ENCODE results near the gene TNIK.

TNIK gene

DNA sequence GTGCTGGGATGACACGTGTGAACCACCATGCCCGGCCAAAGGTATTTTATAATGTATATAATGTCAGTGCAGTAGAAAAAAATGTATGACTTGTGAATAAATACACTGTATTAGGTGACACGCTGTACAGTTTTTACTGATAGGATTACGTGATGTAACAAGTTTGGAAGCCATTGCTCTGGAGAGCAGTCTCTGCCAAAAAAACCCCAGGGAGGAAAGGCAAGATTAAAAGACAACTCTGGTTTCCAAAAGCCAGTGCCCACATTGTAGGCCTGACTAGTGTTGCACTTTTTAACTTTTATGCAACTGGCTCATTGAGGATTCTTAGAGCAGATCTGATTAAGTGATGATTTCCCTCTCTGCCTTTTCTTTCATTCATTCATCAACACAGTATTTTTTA lies 371.7 kb downstream of the TNIK start:
- peaks cover 17% of the 10 kb centered on the region for H3K4me1 Mint-ChIP-seq (ENCODE audit: low read depth)
- H3K9me3 Mint-ChIP-seq, result no peaks in the 10 kb centered on the region
- H3K27me3 Mint-ChIP-seq (ENCODE audit: low read depth), result no peaks in the 10 kb centered on the region
- H3K36me3 Mint-ChIP-seq (ENCODE audit: low read depth), result peaks cover 66% of the 10 kb centered on the region
- H3K27ac Mint-ChIP-seq, result no peak overlapping the region
- no peak for DNase-seq (ENCODE audit: low spot score)
- no peak overlapping the region for H3K4me3 Mint-ChIP-seq

- Mint-ChIP-seq H3K27ac (no peak overlapping the region), H3K4me1 (ENCODE audit: low read depth) (peaks cover 17% of the 10 kb centered on the region), H3K4me3 (no peak overlapping the region), H3K36me3 (ENCODE audit: low read depth) (peaks cover 68% of the 10 kb centered on the region), H3K9me3 (no peaks in the 10 kb centered on the region), H3K27me3 (ENCODE audit: low read depth) (no peaks in the 10 kb centered on the region)
- DNase-seq (ENCODE audit: low spot score), result no peak
These were observed 373.3 kb downstream of the TNIK start for GRCh38 chr3:171086914-171087313.

DNA sequence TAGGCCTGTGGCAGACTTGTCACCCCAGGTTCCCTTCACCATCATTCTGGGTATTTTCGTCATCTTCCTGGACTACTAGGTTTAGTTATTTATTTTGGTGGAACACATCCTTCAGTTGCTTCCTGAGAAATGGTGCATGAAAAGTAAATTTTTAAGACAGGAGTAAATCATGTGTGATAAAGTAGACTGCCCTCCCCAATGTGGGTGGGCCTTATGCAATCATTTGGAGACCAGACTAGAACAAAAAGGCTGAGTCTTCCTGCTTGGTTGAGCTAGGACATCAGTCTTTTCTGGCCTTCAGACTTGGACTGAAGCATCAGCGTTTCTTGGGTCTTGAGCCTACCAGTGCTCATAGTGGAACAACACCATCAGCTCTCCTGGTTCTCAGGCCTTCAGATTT lies 382.9 kb downstream of the TNIK start:
- no peaks in the 10 kb centered on the region for H3K9me3 Mint-ChIP-seq
- no peak overlapping the region for H3K4me3 Mint-ChIP-seq
- H3K27me3 Mint-ChIP-seq (ENCODE audit: low read depth), result no peaks in the 10 kb centered on the region
- no peak for DNase-seq (ENCODE audit: low spot score)
- H3K4me1 Mint-ChIP-seq (ENCODE audit: low read depth), result no peaks in the 10 kb centered on the region
- no peak overlapping the region for H3K27ac Mint-ChIP-seq
- H3K36me3 Mint-ChIP-seq (ENCODE audit: low read depth), result peaks cover 72% of the 10 kb centered on the region

- DNase-seq (ENCODE audit: low spot score), result no peak
- no peaks in the 10 kb centered on the region for H3K27me3 Mint-ChIP-seq (ENCODE audit: low read depth)
These were observed 387.8 kb downstream of the TNIK start for GRCh38 chr3:171072432-171072831.

DNA sequence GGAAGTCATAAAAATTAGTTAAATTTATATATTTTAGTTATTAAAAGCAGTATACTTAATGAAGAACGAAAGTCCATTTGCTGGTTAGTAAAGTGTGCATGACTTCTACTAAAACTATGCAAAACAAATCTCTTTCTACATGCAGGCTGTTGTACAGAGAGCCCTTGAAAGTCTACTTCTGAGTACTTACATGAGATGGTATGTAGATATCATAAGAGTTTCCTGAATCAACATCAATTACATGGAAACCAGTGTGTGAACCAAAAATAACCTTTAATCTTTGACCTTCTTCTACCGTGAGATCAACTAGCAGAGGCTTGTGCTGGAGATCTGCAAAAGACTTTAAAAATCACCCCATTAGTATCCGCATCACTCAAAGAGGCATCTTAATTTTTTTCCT lies 391.5 kb downstream of the TNIK start:
- DNase-seq (ENCODE audit: low spot score), result no peak
- Mint-ChIP-seq H3K27ac (peak overlapping the region; percentile 57), H3K36me3 (ENCODE audit: low read depth) (peaks cover 85% of the 10 kb centered on the region), H3K27me3 (ENCODE audit: low read depth) (no peaks in the 10 kb centered on the region), H3K9me3 (no peaks in the 10 kb centered on the region), H3K4me3 (no peak overlapping the region), H3K4me1 (ENCODE audit: low read depth) (peaks cover 5% of the 10 kb centered on the region)

More at GRCh38 chr3:171072432-171072831, 387.8 kb downstream of the TNIK start:
- H3K36me3 Mint-ChIP-seq (ENCODE audit: low read depth), result peaks cover 77% of the 10 kb centered on the region
- peaks cover 5% of the 10 kb centered on the region for H3K4me1 Mint-ChIP-seq (ENCODE audit: low read depth)
- no peaks in the 10 kb centered on the region for H3K9me3 Mint-ChIP-seq
- no peak overlapping the region for H3K27ac Mint-ChIP-seq
- no peak overlapping the region for H3K4me3 Mint-ChIP-seq

DNA sequence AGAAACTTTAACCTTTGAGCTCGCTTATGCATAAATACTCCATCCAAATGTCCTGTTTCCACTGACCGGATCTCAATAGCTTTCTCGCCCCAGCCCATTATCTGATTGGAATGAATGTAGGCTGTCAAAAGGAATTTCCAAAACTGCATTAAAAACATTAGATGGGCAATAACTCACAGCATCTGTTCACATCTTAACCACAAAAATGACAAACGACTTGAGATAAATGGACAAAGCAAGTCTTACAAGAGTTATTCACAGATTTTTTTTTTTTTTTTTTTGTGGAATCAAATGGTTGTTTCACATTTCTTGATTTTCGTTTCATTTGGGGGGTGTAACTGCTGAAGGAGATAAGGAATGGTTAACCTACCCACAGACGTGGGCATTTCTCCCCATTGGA lies 394.0 kb downstream of the TNIK start:
- no peaks in the 10 kb centered on the region for H3K9me3 Mint-ChIP-seq
- H3K36me3 Mint-ChIP-seq (ENCODE audit: low read depth), result peaks cover 75% of the 10 kb centered on the region
- H3K27ac Mint-ChIP-seq, result no peak overlapping the region
- no peak for DNase-seq (ENCODE audit: low spot score)
- no peak overlapping the region for H3K4me3 Mint-ChIP-seq
- peaks cover 5% of the 10 kb centered on the region for H3K4me1 Mint-ChIP-seq (ENCODE audit: low read depth)
- no peaks in the 10 kb centered on the region for H3K27me3 Mint-ChIP-seq (ENCODE audit: low read depth)

- Mint-ChIP-seq H3K4me1 (ENCODE audit: low read depth) (peaks cover 5% of the 10 kb centered on the region), H3K4me3 (no peak overlapping the region), H3K36me3 (ENCODE audit: low read depth) (peaks cover 71% of the 10 kb centered on the region), H3K27ac (no peak overlapping the region), H3K27me3 (ENCODE audit: low read depth) (no peaks in the 10 kb centered on the region), H3K9me3 (no peaks in the 10 kb centered on the region)
- DNase-seq (ENCODE audit: low spot score), result no peak
These were observed 394.5 kb downstream of the TNIK start for GRCh38 chr3:171065732-171066131.

- Mint-ChIP-seq H3K27me3 (ENCODE audit: low read depth) (no peaks in the 10 kb centered on the region), H3K4me3 (no peak overlapping the region), H3K27ac (no peak overlapping the region), H3K9me3 (no peaks in the 10 kb centered on the region), H3K36me3 (ENCODE audit: low read depth) (peaks cover 63% of the 10 kb centered on the region), H3K4me1 (ENCODE audit: low read depth) (peaks cover 3% of the 10 kb centered on the region)
- DNase-seq (ENCODE audit: low spot score), result no peak
These were observed 395.7 kb downstream of the TNIK start for GRCh38 chr3:171064461-171064860.

DNA sequence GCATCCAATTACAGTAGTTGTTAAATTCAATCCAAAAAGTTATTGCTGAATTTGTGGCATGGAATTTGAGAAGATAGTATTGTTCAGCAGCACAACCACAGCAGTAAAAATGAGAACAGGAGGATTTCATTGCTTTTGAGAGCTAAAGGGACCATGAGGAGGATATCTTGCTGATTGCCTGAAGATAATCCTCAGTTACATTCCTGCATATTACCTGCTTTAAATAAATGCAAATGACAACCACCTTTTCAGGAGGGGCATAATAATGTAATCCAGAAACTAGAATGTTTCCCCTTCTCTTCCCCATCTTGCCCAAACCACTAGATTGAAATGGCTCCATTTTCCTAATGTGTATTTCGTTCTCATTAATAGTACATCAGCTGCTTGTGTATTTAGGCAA lies 398.5 kb downstream of the TNIK start:
- no peak for DNase-seq (ENCODE audit: low spot score)
- Mint-ChIP-seq H3K9me3 (no peaks in the 10 kb centered on the region), H3K4me3 (no peak overlapping the region), H3K36me3 (ENCODE audit: low read depth) (peaks cover 44% of the 10 kb centered on the region), H3K27ac (no peak overlapping the region), H3K4me1 (ENCODE audit: low read depth) (no peaks in the 10 kb centered on the region), H3K27me3 (ENCODE audit: low read depth) (no peaks in the 10 kb centered on the region)

DNA sequence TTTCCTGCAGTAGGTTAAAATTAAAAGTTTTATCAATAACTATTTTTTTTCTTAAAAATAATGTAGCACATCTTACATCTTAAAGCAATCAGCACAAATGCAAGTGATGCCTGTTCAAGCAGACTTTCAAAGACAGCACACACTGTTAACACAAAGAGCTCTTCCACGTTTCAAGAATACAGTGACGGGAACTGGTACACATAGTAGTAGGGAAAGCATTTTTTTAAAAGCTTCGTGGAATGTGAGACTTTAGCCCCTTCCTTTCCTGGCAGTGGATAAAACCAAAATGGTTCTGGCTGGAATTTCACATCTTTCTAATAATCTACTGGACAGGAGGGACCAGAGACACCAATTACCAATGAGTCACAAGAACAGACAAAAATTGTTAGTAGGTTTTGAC lies 400.2 kb downstream of the TNIK start:
- no peak overlapping the region for H3K27ac Mint-ChIP-seq
- peaks cover 27% of the 10 kb centered on the region for H3K36me3 Mint-ChIP-seq (ENCODE audit: low read depth)
- no peak for DNase-seq (ENCODE audit: low spot score)
- H3K4me3 Mint-ChIP-seq, result no peak overlapping the region
- H3K4me1 Mint-ChIP-seq (ENCODE audit: low read depth), result no peaks in the 10 kb centered on the region
- no peaks in the 10 kb centered on the region for H3K9me3 Mint-ChIP-seq
- H3K27me3 Mint-ChIP-seq (ENCODE audit: low read depth), result no peaks in the 10 kb centered on the region

GRCh38 chr3:171058873-171059603 lies 401.2 kb downstream of the TNIK start:
- Mint-ChIP-seq H3K4me1 (ENCODE audit: low read depth) (no peaks in the 10 kb centered on the region), H3K4me3 (no peak overlapping the region), H3K27me3 (ENCODE audit: low read depth) (no peaks in the 10 kb centered on the region), H3K36me3 (ENCODE audit: low read depth) (peaks cover 20% of the 10 kb centered on the region), H3K27ac (no peak overlapping the region), H3K9me3 (no peaks in the 10 kb centered on the region)
- no peak for DNase-seq (ENCODE audit: low spot score)

- no peak for DNase-seq (ENCODE audit: low spot score)
- Mint-ChIP-seq H3K36me3 (ENCODE audit: low read depth) (peaks cover 12% of the 10 kb centered on the region), H3K9me3 (no peaks in the 10 kb centered on the region), H3K27ac (no peak overlapping the region), H3K27me3 (ENCODE audit: low read depth) (peaks cover 4% of the 10 kb centered on the region), H3K4me3 (no peak overlapping the region), H3K4me1 (ENCODE audit: low read depth) (no peaks in the 10 kb centered on the region)
These were observed 402.1 kb downstream of the TNIK start for GRCh38 chr3:171058058-171058457.

DNA sequence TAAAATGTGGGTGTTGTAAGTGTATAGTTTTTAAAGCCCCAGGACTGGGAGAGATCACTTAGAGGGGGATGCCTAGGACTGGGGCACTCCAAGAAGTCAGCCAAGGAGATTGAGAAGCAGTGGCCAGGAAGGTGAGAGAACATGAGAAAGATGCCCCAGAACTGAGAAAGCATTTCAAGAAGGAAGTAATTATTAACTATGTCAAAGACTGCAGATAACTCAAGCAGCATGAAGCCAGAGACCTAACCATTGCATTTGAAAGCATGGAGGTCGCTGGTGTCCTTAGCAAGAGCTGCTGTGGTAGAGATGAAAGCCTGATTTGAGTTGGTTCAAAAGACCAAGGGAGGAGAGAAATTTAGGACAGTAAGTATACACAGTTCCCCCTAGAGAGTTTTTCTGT lies 403.1 kb downstream of the TNIK start:
- H3K27ac Mint-ChIP-seq, result no peak overlapping the region
- peaks cover 4% of the 10 kb centered on the region for H3K27me3 Mint-ChIP-seq (ENCODE audit: low read depth)
- no peak overlapping the region for H3K4me3 Mint-ChIP-seq
- no peak for DNase-seq (ENCODE audit: low spot score)
- H3K9me3 Mint-ChIP-seq, result no peaks in the 10 kb centered on the region
- no peaks in the 10 kb centered on the region for H3K4me1 Mint-ChIP-seq (ENCODE audit: low read depth)
- H3K36me3 Mint-ChIP-seq (ENCODE audit: low read depth), result peaks cover 7% of the 10 kb centered on the region

GRCh38 chr3:171056528-171056927 lies 403.7 kb downstream of the TNIK start:
- no peaks in the 10 kb centered on the region for H3K9me3 Mint-ChIP-seq
- no peak for DNase-seq (ENCODE audit: low spot score)
- peaks cover 3% of the 10 kb centered on the region for H3K36me3 Mint-ChIP-seq (ENCODE audit: low read depth)
- peaks cover 4% of the 10 kb centered on the region for H3K27me3 Mint-ChIP-seq (ENCODE audit: low read depth)
- no peak overlapping the region for H3K4me3 Mint-ChIP-seq
- H3K4me1 Mint-ChIP-seq (ENCODE audit: low read depth), result no peaks in the 10 kb centered on the region
- no peak overlapping the region for H3K27ac Mint-ChIP-seq
